Measurements from ENCODE around the gene CENPX. TPM values are rescaled to one million over a fixed set of nuclear protein-coding genes. Genes with fewer than 3 reads are reported as not detected.

The CENPX gene
- total RNA-seq, 1 donor from 2014 or later, result 27.8 TPM

DNA sequence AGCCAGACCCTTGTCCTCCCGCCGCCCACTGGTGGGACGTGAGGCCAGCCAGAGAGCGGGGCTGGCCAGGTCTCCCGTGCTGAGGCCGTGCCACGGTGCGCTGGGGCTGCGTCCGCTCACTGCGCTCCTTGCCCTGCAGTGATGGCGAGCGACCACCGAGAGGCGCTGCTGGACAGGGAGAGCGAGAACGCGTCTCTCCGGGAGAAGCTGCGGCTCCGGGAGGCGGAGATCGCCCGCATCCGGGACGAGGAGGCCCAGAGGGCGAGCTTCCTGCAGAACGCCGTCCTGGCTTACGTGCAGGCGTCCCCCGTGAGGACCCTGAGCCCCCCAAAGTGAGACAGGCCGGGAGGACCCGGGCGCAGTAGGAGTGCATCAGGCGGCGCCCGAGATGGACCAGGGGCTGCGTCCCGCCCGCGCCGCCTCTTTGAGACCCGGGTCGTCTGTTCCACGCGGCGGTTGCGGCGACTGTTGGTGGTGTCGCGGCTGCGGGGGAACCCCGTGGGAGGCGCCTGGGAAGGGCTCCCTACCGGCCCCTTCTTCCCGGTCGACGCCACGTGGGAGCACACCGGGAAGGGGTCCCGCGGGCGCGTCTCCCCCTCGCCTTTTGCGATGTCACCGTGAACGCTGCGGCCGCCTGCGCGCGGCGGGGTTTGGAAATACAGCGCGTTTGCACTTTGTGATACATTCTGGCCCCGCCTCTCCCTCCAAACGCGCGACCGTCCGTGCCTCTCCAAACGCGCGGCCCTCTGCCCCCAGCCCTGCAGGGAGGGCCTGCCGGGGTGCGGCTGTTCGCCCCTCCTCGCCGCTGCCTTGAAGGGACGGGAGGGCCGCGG is 8.0 kb upstream of the CENPX start:
- peak; percentile 92 for ATAC-seq (ENCODE audit: poor library complexity)

DNA sequence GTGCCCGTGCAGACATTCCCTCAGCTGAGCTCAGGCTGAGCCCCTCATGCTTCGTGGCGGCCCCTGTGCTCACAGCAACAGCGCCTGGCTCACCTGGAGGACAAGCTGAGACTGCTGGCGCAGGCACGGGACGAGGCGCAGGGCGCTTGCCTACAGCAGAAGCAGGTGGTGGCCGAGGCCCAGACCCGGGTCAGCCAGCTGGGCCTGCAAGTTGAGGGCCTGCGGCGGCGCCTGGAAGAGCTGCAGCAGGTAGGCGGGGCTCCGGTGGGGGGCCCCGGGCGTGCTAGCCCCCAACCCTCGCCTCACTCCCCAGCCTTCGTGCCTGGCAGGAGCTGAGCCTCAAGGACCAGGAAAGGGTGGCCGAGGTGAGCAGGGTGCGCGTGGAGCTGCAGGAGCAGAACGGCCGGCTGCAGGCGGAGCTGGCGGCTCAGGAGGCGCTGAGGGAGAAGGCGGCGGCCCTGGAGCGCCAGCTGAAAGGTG is 7.4 kb upstream of the CENPX start:
- intact Hi-C loops (cut with DNase I), result loop anchor here (2.0 kb wide), 1 partner anchor 125 kb away; no protein-coding TSS in a partner anchor
- ATAC-seq (ENCODE audit: poor library complexity), result peak; percentile 1

More for the DNA sequence above, 8.0 kb upstream of the CENPX start:
- intact Hi-C loops (cut with DNase I), result no loop called here
- DNase-seq, result peak; percentile 90

DNA sequence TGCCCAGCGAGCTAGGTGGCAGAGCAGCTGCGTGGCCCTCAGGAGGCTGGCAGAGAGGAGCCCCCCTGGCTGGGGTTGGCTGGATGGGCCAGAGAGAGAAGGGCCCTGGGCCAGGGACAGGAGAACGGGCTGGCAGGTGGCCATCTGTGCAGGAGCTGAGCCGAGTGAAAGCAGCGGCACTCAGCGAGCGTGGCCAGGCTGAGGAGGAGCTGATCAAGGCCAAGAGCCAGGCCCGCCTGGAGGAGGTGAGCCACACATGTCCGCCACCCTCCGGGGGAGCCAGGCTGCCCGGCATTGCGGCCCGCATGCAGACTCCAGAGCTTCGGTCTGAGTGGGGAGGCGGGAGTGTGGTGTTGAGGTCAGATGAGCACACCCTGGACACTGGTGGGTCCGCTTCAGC is 6.7 kb upstream of the CENPX start:
- DNase-seq (peak; percentile 76), ATAC-seq (ENCODE audit: poor library complexity) (peak; percentile 55)
- intact Hi-C loops (cut with DNase I), result loop anchor here (2.0 kb wide), 1 partner anchor 125 kb away; no protein-coding TSS in a partner anchor

More for the DNA sequence above, 7.4 kb upstream of the CENPX start:
- DNase-seq, result no peak

DNA sequence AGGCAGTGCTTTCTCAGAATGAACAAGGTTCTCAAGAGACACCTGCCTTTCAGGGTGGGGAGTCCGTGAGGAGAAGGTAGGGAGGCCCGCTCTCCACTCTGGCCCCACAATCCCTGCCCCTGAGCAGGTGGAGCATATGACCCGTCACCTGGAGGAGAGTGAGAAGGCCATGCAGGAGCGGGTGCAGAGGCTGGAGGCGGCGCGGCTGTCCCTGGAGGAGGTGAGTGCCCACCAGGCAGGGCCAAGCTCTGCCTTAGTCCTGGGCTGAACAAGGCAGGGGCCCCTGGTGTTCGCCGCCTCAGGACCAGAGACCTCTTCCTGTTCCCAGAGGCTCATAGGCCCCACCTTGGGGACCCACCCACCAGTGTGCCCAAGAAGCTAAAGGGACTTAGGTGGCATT is 6.3 kb upstream of the CENPX start:
- intact Hi-C loops (cut with DNase I), result loop anchor here (2.0 kb wide), 1 partner anchor 126 kb away; no protein-coding TSS in a partner anchor
- DNase-seq (no peak), ATAC-seq (ENCODE audit: poor library complexity) (no peak)

DNA sequence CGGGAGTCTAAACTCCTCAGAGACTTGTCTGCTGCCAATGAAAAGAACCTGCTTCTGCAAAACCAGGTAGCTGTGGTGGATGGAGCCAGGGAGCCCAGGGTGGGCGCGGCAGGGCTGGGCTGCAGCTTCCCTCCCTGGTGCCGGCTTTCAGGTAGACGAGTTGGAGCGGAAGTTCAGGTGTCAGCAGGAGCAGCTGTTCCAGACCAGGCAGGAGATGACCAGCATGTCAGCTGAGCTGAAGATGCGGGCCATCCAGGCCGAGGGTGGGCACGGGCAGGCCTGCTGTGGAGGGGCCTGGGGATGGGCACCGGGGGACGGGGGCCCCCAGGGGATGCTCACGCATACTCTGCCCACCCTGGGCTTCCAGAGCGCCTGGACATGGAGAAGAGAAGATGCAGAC is 5.6 kb upstream of the CENPX start:
- no peak for DNase-seq
- intact Hi-C loops (cut with DNase I), result loop anchor here (2.0 kb wide), 1 partner anchor 127 kb away; no protein-coding TSS in a partner anchor
- no peak for ATAC-seq (ENCODE audit: poor library complexity)

DNA sequence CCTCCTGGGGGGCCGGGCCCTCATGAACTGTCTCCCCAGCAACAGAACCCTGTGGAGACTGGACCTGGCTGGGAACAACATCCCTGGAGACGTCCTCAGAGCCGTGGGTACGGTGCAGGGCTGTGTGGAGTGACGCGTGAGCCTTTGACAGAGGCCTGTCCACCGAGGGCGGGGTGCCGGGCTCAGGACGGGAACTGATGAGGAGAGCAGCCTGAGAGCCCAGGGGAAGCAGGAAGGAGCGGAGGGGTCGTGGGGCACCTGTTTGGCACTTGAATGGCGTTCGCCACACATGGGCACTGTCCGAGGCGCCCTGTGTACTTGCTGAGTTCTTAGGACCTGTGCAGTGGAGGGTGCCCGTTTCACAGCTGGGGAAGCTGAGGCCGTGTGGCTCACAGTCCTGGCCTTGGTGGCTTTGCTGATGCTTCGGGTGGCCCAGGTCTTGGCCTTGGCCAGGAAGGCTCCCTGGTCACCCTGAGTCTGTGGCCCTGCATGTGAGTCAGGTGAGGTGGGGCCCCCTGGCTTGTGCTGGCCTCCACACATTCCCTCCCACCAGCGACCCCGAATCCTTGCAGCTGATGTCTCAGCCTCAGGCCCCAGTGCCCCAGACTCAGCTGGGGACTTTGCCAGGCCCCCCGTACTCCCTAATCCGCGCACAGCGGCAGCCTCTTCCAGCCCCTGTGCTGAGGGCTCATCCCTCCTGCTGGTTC is 2.9 kb upstream of the CENPX start:
- ATAC-seq (ENCODE audit: poor library complexity), result no peak
- no peak for DNase-seq
- intact Hi-C loops (cut with DNase I), result no loop called here

DNA sequence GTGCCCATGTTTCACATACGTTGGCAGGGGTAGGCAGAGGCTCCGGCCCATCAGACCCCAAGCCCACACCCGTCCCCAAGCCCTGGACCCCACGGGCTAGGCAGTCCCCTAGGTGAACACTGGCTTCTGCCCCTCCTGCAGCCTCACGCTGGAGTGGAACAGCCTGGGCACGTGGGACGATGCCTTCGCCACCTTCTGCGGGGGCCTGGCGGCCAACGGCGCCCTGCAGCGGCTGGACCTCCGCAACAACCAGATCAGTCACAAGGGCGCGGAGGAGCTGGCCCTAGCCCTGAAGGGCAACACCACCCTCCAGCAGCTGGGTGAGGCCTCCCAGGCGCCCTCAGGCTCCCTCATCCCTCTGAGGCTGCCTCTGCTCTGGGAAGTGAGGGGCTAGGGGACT is 2.2 kb upstream of the CENPX start:
- no peak for DNase-seq
- intact Hi-C loops (cut with DNase I), result no loop called here
- no peak for ATAC-seq (ENCODE audit: poor library complexity)

DNA sequence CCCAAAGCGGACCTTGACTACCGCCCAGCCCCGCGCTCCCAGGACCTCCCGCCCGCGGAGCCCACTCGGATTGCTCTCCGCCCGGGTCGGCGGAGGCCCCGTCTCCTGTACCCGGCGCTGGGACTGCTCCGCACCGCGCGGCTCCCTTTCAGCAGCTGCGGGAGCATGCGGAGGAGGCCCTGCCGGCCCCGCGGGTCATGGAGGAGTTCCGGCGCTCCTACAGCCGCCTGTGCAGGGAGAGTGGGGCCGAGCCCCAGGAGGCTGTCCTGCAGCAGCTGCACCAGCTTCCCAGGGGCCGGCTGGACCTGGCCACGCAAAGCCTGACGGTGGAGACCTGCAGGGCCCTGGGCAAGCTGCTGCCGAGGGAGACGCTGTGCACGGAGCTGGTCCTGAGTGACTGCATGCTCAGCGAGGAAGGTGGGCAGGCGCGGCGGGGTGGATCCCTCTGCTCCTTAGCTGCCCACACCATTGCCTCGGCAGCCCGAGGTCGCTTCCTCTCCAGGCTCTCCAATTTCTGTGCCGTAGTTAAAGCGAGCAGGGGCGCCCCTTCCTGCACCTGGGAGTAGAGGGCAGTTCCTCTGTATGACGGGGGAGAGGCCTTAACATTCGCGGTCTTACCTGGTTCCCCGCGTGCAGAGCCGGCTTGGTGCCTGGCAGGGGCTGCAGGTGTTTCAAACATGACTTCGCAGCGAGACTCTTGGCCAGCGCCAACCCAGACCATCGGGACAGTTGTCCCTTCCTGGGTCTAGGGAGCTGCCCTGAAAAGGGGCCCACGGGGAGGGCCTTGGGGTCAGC is 966 bp upstream of the CENPX start:
- DNase-seq (peak; percentile 44), ATAC-seq (ENCODE audit: poor library complexity) (peak; percentile 1)
- intact Hi-C loops (cut with DNase I), result no loop called here

DNA sequence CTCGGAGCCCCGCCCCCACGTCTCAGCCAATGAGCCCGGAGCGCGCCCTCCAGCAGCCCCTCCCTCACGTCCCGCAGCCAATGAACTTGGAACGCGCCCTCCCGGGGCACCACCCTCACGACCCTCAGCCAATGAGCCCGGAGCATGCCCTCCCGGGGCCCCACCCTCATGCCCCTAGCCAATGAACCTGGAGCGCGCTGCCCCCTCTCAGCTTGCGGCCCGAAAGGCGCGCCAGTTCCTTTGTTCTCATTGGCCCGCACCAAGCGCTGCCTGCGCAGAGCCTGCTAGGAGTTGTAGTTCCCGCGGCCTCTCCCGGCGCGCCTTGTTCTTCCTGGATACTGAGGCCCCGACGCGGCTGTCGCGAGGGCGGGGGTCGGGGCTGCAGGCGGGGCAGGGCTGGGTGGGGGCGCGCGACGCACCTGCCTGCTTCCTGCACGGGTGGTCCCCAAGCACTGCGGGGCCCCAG is 336 bp upstream of the CENPX start, which contains the start of gene LRRC45:
Gene LRRC45, plus strand, starts transcription at position 325 of the 466 bp plus-strand sequence. CDS start 339 bp downstream, outside the sequence.
- intact Hi-C loops (cut with DNase I), result no loop called here
- DNase-seq (peak; percentile 100), ATAC-seq (ENCODE audit: poor library complexity) (peak; percentile 91)

DNA sequence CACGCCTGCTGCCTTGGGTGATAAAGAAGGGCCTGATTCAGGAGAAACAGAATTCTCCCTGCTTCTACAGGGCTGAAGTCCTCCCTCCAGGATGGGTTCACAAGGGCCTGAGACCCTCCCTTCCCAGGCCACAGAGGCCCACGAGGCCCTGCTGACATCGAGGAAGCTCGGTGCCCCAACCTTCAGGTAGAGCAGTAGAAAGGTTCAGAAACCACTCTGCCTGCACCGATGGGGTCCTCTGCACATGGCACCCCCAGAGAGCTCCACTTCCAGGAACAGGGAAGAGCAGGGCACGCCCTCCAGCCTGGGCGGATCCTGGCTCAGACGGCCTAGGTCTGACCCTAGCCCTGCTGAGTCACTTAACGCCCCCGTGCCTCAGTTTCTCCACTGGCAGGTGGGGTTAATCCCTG is 773 bp downstream of the CENPX start:
- intact Hi-C loops (cut with DNase I), result loop anchor here (2.0 kb wide), 1 partner anchor 63 kb away; no protein-coding TSS in a partner anchor
- DNase-seq (no peak), ATAC-seq (ENCODE audit: poor library complexity) (no peak)

DNA sequence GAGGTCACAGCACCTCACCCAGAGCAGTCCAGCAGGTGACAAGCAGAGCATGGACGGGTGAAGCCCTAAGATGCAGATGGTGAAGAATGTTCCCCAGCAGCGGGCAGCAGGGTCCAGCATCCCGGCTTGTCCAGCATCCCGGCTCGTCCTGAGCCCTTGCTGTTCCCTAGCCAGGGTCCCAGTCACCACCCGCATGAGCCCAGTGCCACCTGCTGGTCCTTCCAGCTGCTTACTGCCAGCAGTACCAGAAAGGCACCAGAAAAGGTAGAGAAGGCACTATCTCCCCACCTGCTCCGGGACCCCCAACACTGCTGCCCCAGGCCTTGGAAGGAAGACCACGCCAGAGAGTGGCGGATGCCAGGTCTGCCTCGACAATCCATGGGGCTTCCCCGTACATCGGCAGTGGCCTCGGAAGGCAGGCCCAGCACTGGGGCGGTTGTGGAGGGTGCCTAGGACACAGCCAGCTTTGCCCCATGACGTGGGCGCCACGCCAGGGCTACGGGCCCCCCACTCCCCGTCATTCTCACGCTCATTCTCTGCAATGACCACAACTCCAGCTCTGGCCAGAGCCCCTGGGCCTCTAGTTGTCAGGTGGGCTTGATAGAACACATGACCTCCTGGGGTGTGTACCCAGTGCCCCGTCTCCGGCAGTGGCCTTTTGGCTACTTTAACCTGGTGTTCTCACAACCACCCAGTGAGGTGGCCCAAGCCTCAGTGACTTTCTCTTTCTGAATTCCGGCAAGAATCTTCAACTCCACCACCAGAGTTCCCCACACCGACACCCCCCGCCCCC is 1.4 kb downstream of the CENPX start:
- DNase-seq (peak; percentile 83), ATAC-seq (ENCODE audit: poor library complexity) (peak; percentile 30)
- intact Hi-C loops (cut with DNase I), result loop anchor here (2.0 kb wide), 1 partner anchor 63 kb away; no protein-coding TSS in a partner anchor

DNA sequence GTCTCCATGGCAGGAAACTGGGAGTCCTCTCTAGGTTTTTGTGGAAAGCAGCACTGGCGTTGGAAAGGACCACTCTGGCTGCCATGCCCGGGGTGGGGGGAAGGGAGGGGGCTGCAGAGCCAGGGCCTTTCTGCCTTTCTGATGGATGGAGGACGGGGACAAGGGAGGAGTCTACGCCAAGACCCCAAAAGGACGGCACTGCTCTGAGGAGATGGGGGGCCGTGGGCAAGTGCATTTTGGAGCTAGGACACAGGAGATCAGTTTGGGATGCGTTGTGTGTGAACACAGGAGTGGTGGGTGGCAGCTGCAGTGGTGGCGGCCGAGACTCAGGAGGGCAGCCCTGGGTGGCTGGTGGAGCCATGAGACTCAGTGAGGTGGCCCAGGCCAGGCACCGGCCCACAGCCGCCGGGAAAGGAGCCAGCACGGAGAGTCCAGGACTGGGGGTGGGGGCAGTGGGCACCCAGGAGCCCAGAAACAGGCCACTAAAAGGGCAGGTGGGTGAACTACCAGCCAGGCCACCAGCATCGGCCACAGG is 2.0 kb downstream of the CENPX start:
- no peak for ATAC-seq (ENCODE audit: poor library complexity)
- intact Hi-C loops (cut with DNase I), result loop anchor here (2.0 kb wide), 1 partner anchor 62 kb away; no protein-coding TSS in a partner anchor
- DNase-seq, result no peak

DNA sequence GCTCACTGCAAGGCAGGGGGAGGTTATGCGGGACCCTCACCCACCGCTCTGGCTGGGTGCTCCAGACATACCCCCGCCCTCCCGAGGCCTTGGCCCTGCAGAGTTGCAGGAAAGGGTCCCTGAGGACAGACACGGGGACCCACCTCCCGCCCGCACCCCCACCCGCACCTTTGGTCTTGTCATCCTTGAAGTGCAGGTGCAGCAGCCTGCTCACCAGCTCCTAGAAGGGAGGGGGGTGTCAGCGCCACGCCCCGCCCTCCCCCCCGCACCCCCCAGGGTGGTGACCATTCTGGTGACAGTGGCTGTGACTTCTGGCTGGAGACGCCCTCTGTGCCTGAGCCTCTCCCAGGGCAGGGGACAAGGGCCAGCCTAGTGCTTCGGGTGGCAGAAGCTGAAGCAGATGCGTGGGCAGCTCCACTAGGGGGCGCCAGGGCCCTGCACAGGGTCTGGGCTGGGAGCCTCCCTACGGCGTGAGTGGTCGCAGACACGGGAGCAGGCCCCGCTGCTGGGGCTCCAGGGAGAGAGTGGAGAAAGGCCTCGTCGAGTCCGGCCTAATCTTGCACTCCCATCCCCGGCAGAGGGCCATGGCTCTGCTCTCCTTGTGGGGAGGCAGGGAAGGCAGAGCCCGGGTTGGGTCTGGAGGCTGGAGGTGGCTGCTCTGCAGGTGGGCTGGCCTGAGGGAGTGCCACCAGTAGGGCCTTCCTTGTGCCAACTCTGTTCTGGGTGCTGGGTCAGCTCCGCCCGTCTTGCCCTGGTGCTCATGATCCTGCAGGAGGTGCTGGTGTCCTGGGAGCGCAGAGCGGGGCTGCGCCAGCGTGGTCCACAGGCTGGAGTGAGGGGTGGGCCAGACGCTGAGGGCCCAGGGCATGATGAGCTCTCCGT is 2.7 kb downstream of the CENPX start:
- intact Hi-C loops (cut with DNase I), result loop anchor here (2.0 kb wide), 1 partner anchor 61 kb away; no protein-coding TSS in a partner anchor
- ATAC-seq (ENCODE audit: poor library complexity), result no peak
- DNase-seq, result peak; percentile 76

DNA sequence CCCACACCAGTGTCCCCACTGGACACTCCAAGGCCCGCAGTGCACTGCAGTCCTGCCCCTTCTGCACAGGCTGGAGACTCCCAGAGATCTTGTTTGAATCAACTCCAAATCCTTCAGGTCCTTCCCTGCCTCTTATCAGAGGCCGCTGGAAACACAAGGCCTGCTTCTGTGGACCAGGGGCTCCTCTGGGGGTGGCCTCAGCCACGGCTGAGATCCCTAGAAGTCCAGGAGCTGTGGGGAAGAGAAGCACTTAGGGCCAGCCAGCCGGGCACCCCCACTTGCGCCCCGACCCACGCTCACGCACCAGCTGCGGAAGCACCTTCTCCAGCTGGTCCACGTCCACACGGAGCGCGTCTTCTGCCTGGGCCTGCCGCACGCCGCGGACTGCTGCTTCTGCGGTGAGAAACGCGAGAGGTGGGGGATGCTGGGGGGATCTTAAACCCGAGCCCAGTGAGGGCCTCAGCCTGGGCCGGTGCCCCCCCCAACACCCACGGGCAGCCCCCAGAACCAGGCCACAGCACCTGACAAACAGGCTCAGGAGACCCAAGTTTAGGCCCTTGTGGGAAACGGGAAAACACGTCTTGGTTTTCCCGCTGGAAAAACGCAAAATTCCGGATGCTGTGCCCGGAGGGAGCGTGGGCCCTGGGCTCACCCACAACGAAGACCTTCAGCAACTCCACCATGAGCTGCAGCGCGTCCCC is 3.5 kb downstream of the CENPX start:
- ATAC-seq (ENCODE audit: poor library complexity) (no peak), DNase-seq (no peak)
- intact Hi-C loops (cut with DNase I), result no loop called here

DNA sequence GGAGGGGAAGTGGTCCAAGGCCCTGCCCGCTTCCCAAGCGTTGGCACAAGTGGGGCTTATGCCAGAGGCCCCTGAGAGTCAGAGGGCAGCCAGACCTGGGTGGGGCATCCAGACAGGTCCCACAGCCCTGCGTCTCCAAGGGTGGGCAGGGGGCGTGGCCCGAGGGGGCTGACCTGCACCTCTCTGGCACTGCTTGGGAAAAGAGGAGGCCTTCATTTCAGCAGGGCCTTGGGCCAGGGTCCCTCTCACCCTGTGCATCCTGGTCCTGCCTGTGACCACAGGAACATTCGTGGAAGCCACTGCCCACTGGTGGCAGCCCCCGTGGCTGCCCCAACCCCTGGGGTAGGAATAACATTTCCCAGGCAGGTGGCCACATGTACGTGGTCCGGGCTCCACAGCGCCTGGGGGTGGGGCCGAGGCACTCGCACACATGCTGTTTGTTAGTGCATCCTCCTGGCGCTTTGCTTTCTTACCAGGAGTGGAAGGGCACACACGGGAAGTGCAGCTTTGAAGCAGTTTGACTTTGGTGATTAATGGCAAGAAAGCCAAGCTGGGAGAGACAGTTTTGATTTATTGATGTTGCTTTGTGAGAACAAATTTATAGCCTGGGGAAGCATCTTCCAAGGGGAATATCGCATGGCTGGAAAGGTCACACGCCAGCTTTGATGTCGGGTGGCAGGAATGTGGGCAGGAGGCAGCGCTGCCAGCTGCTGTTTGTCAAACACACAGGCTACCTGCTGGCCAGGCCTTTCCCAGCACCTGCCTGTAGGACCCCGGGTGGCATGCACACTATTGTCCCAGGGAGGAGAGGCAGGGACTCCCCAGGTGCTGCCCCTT is 4.3 kb downstream of the CENPX start:
- intact Hi-C loops (cut with DNase I), result no loop called here
- ATAC-seq (ENCODE audit: poor library complexity) (no peak), DNase-seq (no peak)
